Omental fat pad (tissue), 4 donors: ENCODE measurements around the gene DYNLL2. TPM values are rescaled to one million over a fixed set of nuclear protein-coding genes. Genes with fewer than 3 reads are reported as not detected.
A peak's percentile ranks its signal among the peaks of the same experiment; 100 is the strongest.

Experiments used
- ATAC-seq: fragments of 150-250 bp; one replicate; pipeline ENCODE4 v1.9.1; 2016; ENCODE audit warnings: mild to moderate bottlenecking, moderate library complexity; ENCODE audit not compliant: low FRiP score
- DNase-seq: peaks from one replicate; pipeline ENCODE4 v3.0.0-alpha.2; 2019; ENCODE audit warnings: low spot score
- total RNA-seq, 4 donors: library from RNA; depleted of rRNA; stranded (reverse); fragments of >200 nt; gene quantifications; one replicate each; pipeline ENCODE4 v1.1.0, GENCODE V29; 2016
- TF ChIP-seq, protein P1 (sequence below), 3 donors: fragments of 450-650 bp; IDR thresholded peaks; one replicate each; pipeline ENCODE4 v1.5.1; 2016 to 2017; ENCODE audit warnings: antibody characterized with exemption in 3 of 3, mild to moderate bottlenecking in 3 of 3, moderate library complexity in 2 of 3

The DYNLL2 gene
- total RNA-seq, 4 donors from 2014 or later, result 15.8 to 22.5 (median 20.7) TPM

DNA sequence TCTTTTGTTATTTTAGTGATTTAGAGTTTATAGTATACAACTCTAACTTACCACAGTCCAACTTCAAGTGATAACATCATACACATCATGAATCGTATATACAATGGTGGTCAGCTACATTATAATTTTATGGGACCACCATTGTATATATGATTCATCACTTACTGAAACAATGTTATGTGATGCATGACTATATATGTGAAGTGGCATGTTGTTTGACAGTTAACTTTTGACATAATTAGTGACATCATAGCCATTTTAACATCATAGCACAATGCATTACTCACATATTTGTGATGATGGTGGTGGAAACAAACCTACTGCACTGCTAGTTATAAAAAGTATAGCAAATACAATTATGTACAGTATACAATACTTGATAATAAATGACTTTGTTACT lies 21.9 kb downstream of the DYNLL2 start:
- ATAC-seq (no peak), DNase-seq (no peak)
- TF ChIP-seq, protein P1, sequence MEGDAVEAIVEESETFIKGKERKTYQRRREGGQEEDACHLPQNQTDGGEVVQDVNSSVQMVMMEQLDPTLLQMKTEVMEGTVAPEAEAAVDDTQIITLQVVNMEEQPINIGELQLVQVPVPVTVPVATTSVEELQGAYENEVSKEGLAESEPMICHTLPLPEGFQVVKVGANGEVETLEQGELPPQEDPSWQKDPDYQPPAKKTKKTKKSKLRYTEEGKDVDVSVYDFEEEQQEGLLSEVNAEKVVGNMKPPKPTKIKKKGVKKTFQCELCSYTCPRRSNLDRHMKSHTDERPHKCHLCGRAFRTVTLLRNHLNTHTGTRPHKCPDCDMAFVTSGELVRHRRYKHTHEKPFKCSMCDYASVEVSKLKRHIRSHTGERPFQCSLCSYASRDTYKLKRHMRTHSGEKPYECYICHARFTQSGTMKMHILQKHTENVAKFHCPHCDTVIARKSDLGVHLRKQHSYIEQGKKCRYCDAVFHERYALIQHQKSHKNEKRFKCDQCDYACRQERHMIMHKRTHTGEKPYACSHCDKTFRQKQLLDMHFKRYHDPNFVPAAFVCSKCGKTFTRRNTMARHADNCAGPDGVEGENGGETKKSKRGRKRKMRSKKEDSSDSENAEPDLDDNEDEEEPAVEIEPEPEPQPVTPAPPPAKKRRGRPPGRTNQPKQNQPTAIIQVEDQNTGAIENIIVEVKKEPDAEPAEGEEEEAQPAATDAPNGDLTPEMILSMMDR (IDR thresholded peaks at IDR 0.05), result no peak

GRCh38 chr17:58107306-58107705 lies 24.1 kb downstream of the DYNLL2 start:
- TF ChIP-seq, protein P1 (IDR thresholded peaks at IDR 0.05), result no peak

DNA sequence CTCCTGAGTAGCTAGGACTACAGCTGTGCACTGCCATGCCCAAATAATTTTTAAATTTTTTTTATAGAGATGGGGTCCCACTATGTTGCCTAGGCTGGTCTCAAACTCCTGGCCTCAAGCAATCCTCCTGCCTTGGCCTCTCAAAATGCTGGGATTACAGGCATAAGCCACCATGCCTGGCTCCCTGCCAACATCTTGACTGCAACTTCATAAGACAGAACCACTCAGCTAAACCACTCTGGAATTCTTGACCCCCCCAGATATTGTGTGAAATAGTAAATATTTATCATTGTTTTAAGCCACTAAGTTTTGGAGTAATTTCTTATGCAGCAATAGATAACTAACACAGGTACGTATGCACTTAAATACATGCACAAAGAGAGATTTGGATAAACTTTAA lies 26.0 kb downstream of the DYNLL2 start:
- TF ChIP-seq, protein P1 (IDR thresholded peaks at IDR 0.05), result no peak
- DNase-seq, result no peak
- no peak for ATAC-seq

More at GRCh38 chr17:58107306-58107705, 24.1 kb downstream of the DYNLL2 start:
- DNase-seq (no peak), ATAC-seq (no peak)

GRCh38 chr17:58110012-58110411 lies 26.8 kb downstream of the DYNLL2 start:
- ATAC-seq, result no peak
- DNase-seq, result no peak
- TF ChIP-seq, protein P1 (IDR thresholded peaks at IDR 0.05), result no peak

DNA sequence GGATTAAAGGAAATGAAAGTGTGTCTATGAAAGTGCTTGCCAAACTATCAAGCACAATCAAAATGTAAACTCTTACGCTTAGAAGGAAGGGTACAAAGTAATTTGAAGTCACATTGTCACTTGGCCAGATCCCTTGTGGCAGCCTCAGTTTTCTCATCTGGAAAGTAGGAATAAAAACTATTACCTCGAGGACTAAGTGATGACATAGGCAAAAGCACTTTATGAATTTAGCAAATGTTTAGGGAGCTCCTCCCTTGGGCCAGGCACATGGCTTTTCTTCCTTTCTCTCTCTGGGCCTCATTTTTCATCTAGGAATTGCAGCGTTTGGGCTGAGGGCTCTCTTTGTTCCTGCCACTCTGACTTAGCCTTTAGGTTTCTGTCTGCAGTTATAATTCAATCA lies 28.5 kb downstream of the DYNLL2 start:
- TF ChIP-seq, protein P1 (IDR thresholded peaks at IDR 0.05), result no peak
- DNase-seq, result no peak

GRCh38 chr17:58112970-58113631 lies 29.9 kb downstream of the DYNLL2 start:
- TF ChIP-seq, protein P1 (IDR thresholded peaks at IDR 0.05), result peak in 2 of 3 donors; percentile 35 to 57
- peak; percentile 67 for ATAC-seq
- DNase-seq, result peak; percentile 92

More for the DNA sequence above, 28.5 kb downstream of the DYNLL2 start:
- no peak for ATAC-seq

- no peak for ATAC-seq
Measured at GRCh38 chr17:58113947-58114346, 30.7 kb downstream of the DYNLL2 start.

More at GRCh38 chr17:58113947-58114346, 30.7 kb downstream of the DYNLL2 start:
- no peak for DNase-seq
- TF ChIP-seq, protein P1 (IDR thresholded peaks at IDR 0.05), result no peak
